ENCODE results near the gene GALNT11. TPM values are rescaled to one million over a fixed set of nuclear protein-coding genes. Genes with fewer than 3 reads are reported as not detected.

GALNT11 gene
- total RNA-seq, 1 experiment from 2014 or later: 24.1 TPM

DNA sequence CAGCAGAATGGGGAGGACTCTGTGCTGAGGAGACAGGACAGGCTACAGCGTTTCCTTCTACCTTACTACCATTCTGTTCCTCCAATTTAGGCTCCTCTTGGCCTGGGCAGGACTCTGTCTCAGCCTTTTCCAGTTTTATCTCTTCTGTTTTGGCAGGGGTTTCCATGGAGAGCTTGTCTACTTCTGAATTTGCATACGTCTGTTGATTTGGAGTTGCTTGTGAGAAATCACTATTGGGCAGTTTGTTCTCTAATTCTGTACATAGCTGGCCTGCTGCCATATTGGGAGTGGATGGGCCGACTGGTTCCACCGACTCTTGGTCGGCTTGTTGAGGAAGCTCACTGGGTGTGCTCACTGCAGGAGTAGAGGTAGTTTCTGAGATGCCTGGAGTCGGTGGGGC, 136.8 kb downstream of the GALNT11 start:
- Mint-ChIP-seq H3K36me3 (ENCODE audit: insufficient read depth in 1 of 3, low read depth in 3 of 3) (peaks cover 13 to 52% (median 45%) of the 10 kb centered on the region in 3 experiments; a peak in 6 of 7 replicates), H3K9me3 (no peaks in the 10 kb centered on the region), H3K27me3 (ENCODE audit: low read depth) (no peaks in the 10 kb centered on the region), H3K4me1 (no peaks in the 10 kb centered on the region), H3K27ac (peak overlapping the region in 1 of 3 experiments; percentile 42; a peak in 1 of 7 replicates), H3K4me3 (no peak overlapping the region)
- H3K27ac ChIP-seq (ENCODE audit: insufficient read length, low read depth, low read length): no peak overlapping the region
- no peak overlapping the region for H4K8ac ChIP-seq (replicated peaks; ENCODE audit: insufficient read length, low read depth, low read length)
- H3K23me2 ChIP-seq (ENCODE audit: insufficient read length, low read depth, low read length, poor library complexity, severe bottlenecking): no peaks in the 10 kb centered on the region
- H2BK5ac ChIP-seq (ENCODE audit: insufficient read length, low read length): no peak overlapping the region
- H3K23ac ChIP-seq (ENCODE audit: insufficient read length, low read depth, low read length): no peak overlapping the region
- no peak overlapping the region for H2BK20ac ChIP-seq (ENCODE audit: low read depth, low read length, poor library complexity, severe bottlenecking)
- H3K14ac ChIP-seq (ENCODE audit: insufficient read depth, low read length): no peak overlapping the region
- no peak for DNase-seq
- H4K91ac ChIP-seq (ENCODE audit: insufficient read length, low read depth, low read length): no peak overlapping the region
- H3K4me2 ChIP-seq (ENCODE audit: insufficient read depth, insufficient read length, low read length): no peak overlapping the region
- H3K9me3 ChIP-seq (ENCODE audit: control insufficient read depth, low read depth, low read length): no peaks in the 10 kb centered on the region
- no peak for TF ChIP-seq CTCF (conservative IDR thresholded peaks at IDR 0.05)
- H3K4me1 ChIP-seq (ENCODE audit: insufficient read depth, low read length): no peaks in the 10 kb centered on the region
- H3K79me2 ChIP-seq (ENCODE audit: insufficient read depth, low read length): no peaks in the 10 kb centered on the region
- H3K4ac ChIP-seq (ENCODE audit: low read depth, low read length): no peak overlapping the region
- no peaks in the 10 kb centered on the region for H4K20me1 ChIP-seq (ENCODE audit: control insufficient read depth, insufficient read depth, insufficient read length)
- H3K56ac ChIP-seq (ENCODE audit: insufficient read length, low read depth, low read length): no peak overlapping the region
- no peak overlapping the region for H3K18ac ChIP-seq (ENCODE audit: insufficient read length, low read depth, low read length)
- no peaks in the 10 kb centered on the region for H3K27me3 ChIP-seq (ENCODE audit: insufficient read depth, low read length)
- no peak overlapping the region for H2BK15ac ChIP-seq (ENCODE audit: low read depth, low read length)
- no peaks in the 10 kb centered on the region for H3K79me1 ChIP-seq (ENCODE audit: insufficient read depth, low read depth, low read length, poor library complexity, severe bottlenecking)
- no peak overlapping the region for H3T11ph ChIP-seq (ENCODE audit: low read length)
- no peak overlapping the region for H2AFZ ChIP-seq (ENCODE audit: low read length)
- H2BK120ac ChIP-seq (ENCODE audit: low read depth, low read length, poor library complexity, severe bottlenecking): no peak overlapping the region
- no peak overlapping the region for H2AK5ac ChIP-seq (ENCODE audit: insufficient read length, low read length)
- no CpG with 5 or more reads among the region's 6 CpGs for WGBS (ENCODE audit: extremely low coverage, insufficient read length, low lambda C conversion rate)
- no peak overlapping the region for H4K5ac ChIP-seq (ENCODE audit: insufficient read length, low read depth, low read length)
- no peak overlapping the region for H2BK12ac ChIP-seq (ENCODE audit: insufficient read length, low read depth, low read length)
- no peak overlapping the region for H3K9ac ChIP-seq (ENCODE audit: extremely low read depth, insufficient read length, low read length)

Other genes starting within 250 kb of the GALNT11 start
- 11.8 and 12.3 TPM in 2 replicates for gene PRKAG2, start 148.6 kb upstream of the GALNT11 start, total RNA-seq (2021)
- 0.39 TPM in 1 of 2 replicates, not detected in the other for gene GALNTL5, start 69.2 kb upstream of the GALNT11 start, total RNA-seq (2021)